D721Med (cell line): Measurements from ENCODE around the gene SPSB3.

Source experiments
- DNase-seq: peaks from one replicate; pipeline ENCODE4 v3.0.0; 2011; ENCODE audit warnings: low spot score; ENCODE audit not compliant: insufficient read length
- FAIRE-seq: peaks from 2 replicates; lab custom pipeline; 2011; peaks lifted over from hg19 to GRCh38; lab: Jason Lieb, UNC
- CTCF ChIP-seq: IDR thresholded peaks from 2 replicates; pipeline ENCODE4 v1.5.1; 2012; ENCODE audit warnings: mild to moderate bottlenecking, control low read depth; ENCODE audit not compliant: insufficient read depth; ENCODE audit errors: missing control alignments

The SPSB3 gene

GRCh38 chr16:1782408-1783264 lies at the start of gene SPSB3, which contains the start of gene NUBP2:
Gene SPSB3, minus strand, starts transcription at chr16:1782571. Its CDS starts 1,088 bp downstream, at chr16:1781483.
Gene NUBP2, plus strand, starts transcription at chr16:1782960. Its CDS starts 61 bp downstream, at chr16:1783021.
- DNase-seq (peak; percentile 99), FAIRE-seq (peak; percentile 92)
- no peak for TF ChIP-seq CTCF

GRCh38 chr16:1831186-1832075 lies 49.1 kb upstream of the SPSB3 start:
- no peak for FAIRE-seq
- TF ChIP-seq CTCF, result no peak
- no peak for DNase-seq

GRCh38 chr16:1830213-1830612 lies 47.8 kb upstream of the SPSB3 start:
- FAIRE-seq (no peak), DNase-seq (no peak)
- TF ChIP-seq CTCF, result no peak

GRCh38 chr16:1828645-1829410 lies 46.5 kb upstream of the SPSB3 start:
- FAIRE-seq, result no peak
- no peak for DNase-seq
- no peak for TF ChIP-seq CTCF

GRCh38 chr16:1826691-1827573 lies 44.6 kb upstream of the SPSB3 start, which contains the start of the genes FAHD1 and HAGH:
Gene FAHD1, plus strand, starts transcription at chr16:1827206. Its CDS starts 33 bp downstream, at chr16:1827239.
Gene HAGH, minus strand, starts transcription at chr16:1826825. Its CDS starts 38 bp downstream, at chr16:1826787.
- no peak for TF ChIP-seq CTCF
- DNase-seq, result peak; percentile 98
- no peak for FAIRE-seq
